ENCODE results near the gene PIK3CD.

The PIK3CD gene

GRCh38 chr1:9651565-9652378, at the start of gene PIK3CD:
TSS of gene PIK3CD (plus strand) at chr1:9651731. CDS start at chr1:9710456, 58,725 bp downstream.
- in situ Hi-C loops (cut with MboI; ENCODE audit: low sequenced_read_pairs) = no loop called here

GRCh38 chr1:9601942-9602793, 49.4 kb upstream of the PIK3CD start:
- in situ Hi-C loops (cut with MboI; ENCODE audit: low sequenced_read_pairs) = no loop called here

DNA sequence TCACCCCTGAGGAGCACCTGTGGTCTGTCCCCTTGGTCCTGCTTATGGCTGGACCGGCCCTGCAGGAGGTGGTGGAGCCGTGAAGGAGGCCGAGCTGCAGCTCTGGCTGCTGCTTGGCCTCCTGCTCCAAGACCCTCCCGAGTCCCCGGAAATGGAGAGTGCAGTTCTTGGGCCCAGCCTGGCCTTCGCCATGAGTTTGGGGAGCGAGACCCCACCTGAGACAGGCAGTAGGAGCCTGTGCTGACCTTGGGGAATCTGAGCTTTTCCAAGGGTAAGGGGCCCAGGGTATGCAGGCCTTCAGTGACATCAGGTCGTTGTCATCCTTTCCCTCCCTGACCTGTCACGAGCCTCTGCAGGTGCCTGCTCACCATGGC, 48.8 kb upstream of the PIK3CD start:
- in situ Hi-C loops (cut with MboI; ENCODE audit: low sequenced_read_pairs) = no loop called here

DNA sequence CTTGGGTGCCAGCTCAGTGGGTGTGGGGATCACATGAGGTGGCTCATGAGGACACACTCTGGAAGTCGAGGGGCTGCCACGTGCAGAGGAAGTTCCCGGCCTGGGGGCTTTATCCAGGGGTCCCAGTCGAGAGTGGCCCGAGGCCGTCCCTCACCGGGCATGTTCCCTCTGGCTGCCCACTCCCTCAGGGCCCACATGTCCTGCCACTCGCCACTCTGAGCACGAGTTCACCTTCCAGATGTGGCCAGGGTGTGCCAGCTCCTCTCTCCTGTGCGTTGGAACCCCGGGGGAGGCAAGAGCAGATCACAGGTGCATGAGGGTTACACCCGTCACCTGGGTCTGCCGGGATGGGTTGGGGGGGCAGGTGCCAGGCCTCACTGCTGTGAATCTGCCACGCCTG, 48.2 kb upstream of the PIK3CD start:
- in situ Hi-C loops (cut with MboI; ENCODE audit: low sequenced_read_pairs) = no loop called here

DNA sequence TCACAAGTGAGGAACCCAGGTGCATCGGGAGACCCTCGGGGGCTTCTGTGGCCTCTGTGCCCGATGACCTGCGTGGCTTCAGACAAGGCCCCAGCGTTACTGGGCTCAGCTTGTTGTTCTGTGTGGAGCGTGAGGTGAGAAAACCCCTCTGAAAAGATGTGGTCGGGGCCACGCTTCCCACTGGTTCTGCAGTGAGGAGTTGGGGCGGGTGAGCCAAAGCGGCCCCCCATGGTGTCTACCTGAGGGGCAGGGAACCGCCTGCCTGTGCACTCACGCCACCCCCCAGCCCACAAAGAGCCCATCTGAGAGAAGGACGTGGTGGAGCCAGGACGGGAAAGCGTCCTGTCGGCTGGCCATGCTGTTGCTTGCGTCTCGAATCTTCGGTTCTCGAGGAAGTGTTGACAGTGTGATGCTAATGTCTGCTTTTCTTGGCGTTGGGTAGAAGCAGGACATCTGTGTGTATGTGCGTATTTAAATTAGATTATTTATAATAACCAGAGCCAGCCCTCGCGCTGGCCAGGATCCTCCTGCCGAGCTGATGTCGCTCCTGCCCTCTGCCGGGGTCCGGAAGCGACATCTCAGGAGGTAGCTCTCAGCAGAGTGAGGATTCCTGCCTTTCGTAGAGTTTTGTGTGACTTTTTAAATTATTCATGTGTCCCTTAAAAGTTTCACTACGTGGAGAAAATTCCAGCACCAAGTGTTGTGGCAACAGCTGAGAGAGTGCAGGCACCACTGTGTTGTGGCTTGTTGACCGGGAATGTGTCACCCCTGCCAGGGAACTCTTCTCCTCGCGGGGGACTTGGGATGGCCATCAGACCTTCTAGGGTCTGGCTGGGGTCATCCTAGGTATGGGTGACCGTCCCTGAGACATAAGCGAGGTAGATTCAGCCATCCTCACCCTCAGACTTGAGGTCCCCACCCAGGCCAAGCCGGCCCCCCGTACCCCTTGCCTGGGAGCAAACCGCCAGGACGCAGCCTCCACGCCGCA, 47.5 kb upstream of the PIK3CD start:
- in situ Hi-C loops (cut with MboI; ENCODE audit: low sequenced_read_pairs) = no loop called here

DNA sequence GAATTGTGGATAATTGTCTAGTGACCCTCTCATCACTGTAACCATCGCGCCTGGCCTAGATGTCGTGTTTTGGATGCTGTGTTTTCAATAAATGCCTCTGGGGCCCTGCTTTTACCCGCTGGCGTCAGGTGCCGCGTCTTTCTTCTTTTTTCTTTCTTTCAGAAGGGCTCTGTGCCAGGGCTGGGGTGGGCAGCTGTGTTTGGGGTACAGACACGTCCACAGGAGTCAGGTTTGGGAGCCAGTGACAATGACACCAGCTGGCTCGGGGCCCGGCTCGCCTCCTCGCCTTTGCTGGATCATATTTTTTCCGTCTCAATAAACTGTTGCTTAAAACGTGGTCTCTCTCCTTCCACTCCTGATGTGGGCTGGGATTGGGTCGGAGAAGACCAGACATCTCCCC, 46.7 kb upstream of the PIK3CD start:
- in situ Hi-C loops (cut with MboI; ENCODE audit: low sequenced_read_pairs) = no loop called here

GRCh38 chr1:9605946-9606455, 45.5 kb upstream of the PIK3CD start:
- in situ Hi-C loops (cut with MboI; ENCODE audit: low sequenced_read_pairs) = no loop called here

- in situ Hi-C loops (cut with MboI; ENCODE audit: low sequenced_read_pairs) = no loop called here
These were observed 45.1 kb upstream of the PIK3CD start for GRCh38 chr1:9606458-9606857.

- in situ Hi-C loops (cut with MboI; ENCODE audit: low sequenced_read_pairs) = no loop called here
These were observed 44.6 kb upstream of the PIK3CD start for GRCh38 chr1:9606948-9607347.

- in situ Hi-C loops (cut with MboI; ENCODE audit: low sequenced_read_pairs) = no loop called here
These were observed 44.2 kb upstream of the PIK3CD start for GRCh38 chr1:9607352-9607751.

DNA sequence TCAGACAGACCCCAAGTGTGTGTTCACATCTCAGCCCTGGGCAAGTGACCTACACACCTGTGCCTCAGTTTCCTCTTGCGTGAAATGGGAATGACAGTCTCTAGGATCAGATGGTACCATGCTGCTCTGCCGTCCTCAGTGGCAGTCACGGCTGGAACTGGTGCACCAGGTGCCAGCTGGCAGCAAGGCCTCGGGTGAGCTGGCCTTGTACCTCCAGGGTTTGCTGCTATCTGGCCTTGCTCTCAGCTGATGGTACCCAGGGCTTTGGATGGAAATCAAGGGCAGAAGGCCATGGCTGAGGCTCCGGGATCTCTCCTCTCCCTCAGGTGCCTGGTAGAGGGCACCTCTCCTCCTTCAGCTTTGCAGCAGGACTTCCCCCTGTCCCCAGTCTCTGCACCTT, 41.5 kb upstream of the PIK3CD start:
- in situ Hi-C loops (cut with MboI; ENCODE audit: low sequenced_read_pairs) = no loop called here

DNA sequence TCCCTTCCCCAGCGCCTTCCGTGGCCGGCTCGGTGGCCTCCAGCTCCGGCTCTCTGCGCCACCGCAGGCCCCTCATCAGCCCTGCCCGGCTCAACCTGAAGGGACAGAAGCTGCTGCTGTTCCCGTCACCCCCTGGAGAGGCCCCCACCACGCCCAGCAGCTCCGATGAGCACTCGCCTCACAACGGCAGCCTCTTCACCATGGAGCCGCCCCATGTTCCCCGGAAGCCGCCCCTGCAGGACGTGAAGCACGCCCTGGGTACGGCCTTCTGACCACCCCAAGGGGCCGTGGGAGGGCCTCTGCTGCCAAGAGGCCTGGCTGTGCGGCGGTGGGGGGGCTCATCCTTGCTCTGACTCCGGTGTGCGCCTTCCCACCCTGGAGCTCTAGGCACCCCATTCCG, 41.0 kb upstream of the PIK3CD start:
- in situ Hi-C loops (cut with MboI; ENCODE audit: low sequenced_read_pairs) = no loop called here

DNA sequence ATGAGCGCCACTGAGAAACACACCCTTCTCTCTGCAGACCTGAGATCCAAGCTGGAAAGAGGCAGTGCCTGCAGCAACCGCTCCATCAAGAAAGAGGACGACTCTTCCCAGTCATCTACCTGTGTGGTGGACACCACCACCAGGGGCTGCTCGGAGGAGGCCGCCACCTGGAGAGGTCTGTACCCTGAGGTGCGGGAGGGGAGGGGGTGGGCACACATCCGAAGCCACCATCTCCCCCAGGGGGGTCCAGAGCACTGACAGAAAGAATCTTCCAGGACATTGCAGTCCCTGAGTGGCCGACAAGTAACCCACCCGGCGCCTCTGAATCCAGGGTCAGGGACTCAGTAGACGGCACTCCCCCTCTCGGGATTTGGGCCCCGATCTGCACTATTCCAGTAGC, 39.8 kb upstream of the PIK3CD start:
- in situ Hi-C loops (cut with MboI; ENCODE audit: low sequenced_read_pairs) = no loop called here

GRCh38 chr1:9612162-9612845, 39.2 kb upstream of the PIK3CD start:
- in situ Hi-C loops (cut with MboI; ENCODE audit: low sequenced_read_pairs) = no loop called here

DNA sequence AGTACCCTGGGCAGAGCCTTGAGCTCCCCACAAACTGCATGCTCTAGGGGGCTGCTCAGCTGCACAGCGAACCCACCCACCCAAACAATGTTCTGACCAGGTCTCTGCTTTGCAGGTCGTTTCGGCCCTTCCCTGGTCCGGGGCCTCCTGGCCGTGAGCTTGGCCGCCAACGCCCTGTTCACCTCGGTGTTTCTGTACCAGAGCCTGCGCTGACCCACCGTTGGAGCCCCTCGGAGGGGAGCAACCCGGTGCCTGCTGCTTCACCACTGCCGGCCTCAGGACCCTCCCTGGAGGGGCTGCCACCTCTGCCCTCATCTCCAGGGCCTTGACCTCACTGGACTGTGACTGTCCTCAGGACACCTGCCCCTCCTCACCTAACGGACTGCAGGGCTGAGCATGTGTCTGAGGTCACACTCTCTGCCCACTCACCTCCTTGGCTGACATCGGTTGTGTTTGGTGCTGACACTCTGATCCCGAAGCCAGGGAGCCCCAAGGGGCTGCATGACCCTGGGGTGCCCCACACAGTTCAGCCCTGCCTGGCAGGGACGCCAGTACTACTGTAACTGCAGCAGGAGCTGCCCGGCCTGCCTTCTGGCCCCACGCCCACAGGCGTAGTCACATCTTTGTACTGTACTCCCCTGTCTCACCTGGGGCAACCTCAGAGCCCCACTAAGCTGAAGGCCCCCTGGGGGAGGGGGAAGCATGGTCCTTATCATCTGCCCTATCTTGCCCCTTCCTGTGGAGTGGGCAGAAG, 38.5 kb upstream of the PIK3CD start:
- in situ Hi-C loops (cut with MboI; ENCODE audit: low sequenced_read_pairs) = no loop called here

DNA sequence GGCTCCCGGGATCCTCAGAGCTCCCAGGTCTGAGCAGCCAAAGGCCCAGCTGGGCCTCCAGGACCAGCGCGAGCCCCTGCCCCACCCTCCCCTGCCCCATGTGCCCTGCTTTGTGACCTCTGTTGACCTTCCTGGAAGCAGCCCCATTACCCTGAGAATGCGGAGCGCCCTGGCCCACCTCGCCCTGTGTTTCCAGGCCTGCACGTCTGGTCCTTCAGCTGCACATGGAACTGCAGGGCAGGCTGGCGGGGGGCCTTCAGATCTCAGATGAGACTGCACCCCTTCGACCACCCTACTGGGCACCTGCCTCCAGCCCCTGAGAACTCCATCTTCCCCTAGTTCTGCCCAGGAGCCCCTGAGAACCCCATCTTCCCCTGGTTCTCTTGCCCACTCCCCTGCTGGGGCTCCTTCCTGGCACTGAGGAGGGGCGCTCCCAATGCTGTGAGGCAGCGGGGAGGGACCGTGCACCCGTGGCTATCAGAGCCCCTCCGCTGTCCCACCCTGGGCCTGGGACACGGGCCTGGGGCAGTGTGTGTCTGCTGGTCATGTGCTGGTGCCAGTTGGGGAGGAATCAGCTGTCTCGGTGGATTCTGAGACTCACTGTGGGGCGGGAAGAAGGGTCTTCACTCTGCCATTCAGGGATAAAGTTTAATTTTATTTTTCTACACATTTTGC, 37.8 kb upstream of the PIK3CD start:
- in situ Hi-C loops (cut with MboI; ENCODE audit: low sequenced_read_pairs) = no loop called here

GRCh38 chr1:9615316-9616063, 36.0 kb upstream of the PIK3CD start:
- in situ Hi-C loops (cut with MboI; ENCODE audit: low sequenced_read_pairs) = no loop called here
